Osteocyte (in vitro differentiated cells): ENCODE data around the gene IL22RA1. TPM values are rescaled to one million over a fixed set of nuclear protein-coding genes. Genes with fewer than 3 reads are reported as not detected.

Experiments used
- DNase-seq: peaks from one replicate; pipeline ENCODE4 v3.0.0; 2021; ENCODE audit warnings: mixed read lengths; ENCODE audit not compliant: unreplicated experiment; ENCODE audit errors: extremely low spot score
- H3K27ac Mint-ChIP-seq: one replicate; pipeline ENCODE4 v1.8.0; 2021; ENCODE audit warnings: mild to moderate bottlenecking, mixed read lengths; ENCODE audit not compliant: unreplicated experiment
- H3K27me3 Mint-ChIP-seq: one replicate; pipeline ENCODE4 v1.8.0; 2021; ENCODE audit warnings: mixed read lengths; ENCODE audit not compliant: unreplicated experiment
- H3K36me3 Mint-ChIP-seq: one replicate; pipeline ENCODE4 v1.8.0; 2021; ENCODE audit warnings: mixed read lengths; ENCODE audit not compliant: unreplicated experiment
- H3K4me1 Mint-ChIP-seq: one replicate; pipeline ENCODE4 v1.8.0; 2021; ENCODE audit warnings: mixed read lengths; ENCODE audit not compliant: unreplicated experiment
- H3K4me3 Mint-ChIP-seq: one replicate; pipeline ENCODE4 v1.8.0; 2021; ENCODE audit warnings: mild to moderate bottlenecking, moderate library complexity, mixed read lengths; ENCODE audit not compliant: unreplicated experiment
- H3K9me3 Mint-ChIP-seq: one replicate; pipeline ENCODE4 v1.8.0; 2021; ENCODE audit warnings: mixed read lengths; ENCODE audit not compliant: unreplicated experiment
- CTCF ChIP-seq: fragments of 200-600 bp; sonication (generic); IDR thresholded peaks from 2 replicates; pipeline ENCODE4 v1.5.0; 2021; ENCODE audit warnings: antibody characterized with exemption, mild to moderate bottlenecking, moderate library complexity
- total RNA-seq: library from RNA; stranded (reverse); gene quantifications from 2 replicates; pipeline ENCODE4 v1.2.1, GENCODE V29; 2021

Gene IL22RA1
- total RNA-seq, 1 donor from 2014 or later, result not detected

GRCh38 chr1:24124980-24125379 lies 18.0 kb downstream of the IL22RA1 start:
- no peak overlapping the region for H3K4me3 Mint-ChIP-seq
- H3K36me3 Mint-ChIP-seq, result no peaks in the 10 kb centered on the region
- no peak overlapping the region for H3K27ac Mint-ChIP-seq
- TF ChIP-seq CTCF, result no peak
- peaks cover 6% of the 10 kb centered on the region for H3K4me1 Mint-ChIP-seq
- no peak for DNase-seq
- H3K27me3 Mint-ChIP-seq, result peaks cover 11% of the 10 kb centered on the region
- H3K9me3 Mint-ChIP-seq, result no peaks in the 10 kb centered on the region

- H3K4me3 Mint-ChIP-seq, result no peak overlapping the region
- no peaks in the 10 kb centered on the region for H3K36me3 Mint-ChIP-seq
- no peak for TF ChIP-seq CTCF
- H3K27me3 Mint-ChIP-seq, result peaks cover 1% of the 10 kb centered on the region
- H3K27ac Mint-ChIP-seq, result no peak overlapping the region
- DNase-seq, result no peak
- H3K9me3 Mint-ChIP-seq, result no peaks in the 10 kb centered on the region
- H3K4me1 Mint-ChIP-seq, result peaks cover 9% of the 10 kb centered on the region
Observed at GRCh38 chr1:24123611-24124010, 19.3 kb downstream of the IL22RA1 start.

- Mint-ChIP-seq H3K4me1 (peaks cover 15% of the 10 kb centered on the region), H3K27ac (no peak overlapping the region), H3K4me3 (no peak overlapping the region), H3K9me3 (no peaks in the 10 kb centered on the region), H3K27me3 (no peaks in the 10 kb centered on the region), H3K36me3 (no peaks in the 10 kb centered on the region)
- DNase-seq, result no peak
- no peak for TF ChIP-seq CTCF
Observed at GRCh38 chr1:24122776-24123175, 20.2 kb downstream of the IL22RA1 start.

GRCh38 chr1:24121406-24121805 lies 21.5 kb downstream of the IL22RA1 start:
- TF ChIP-seq CTCF, result no peak
- peaks cover 22% of the 10 kb centered on the region for H3K4me1 Mint-ChIP-seq
- no peaks in the 10 kb centered on the region for H3K36me3 Mint-ChIP-seq
- no peaks in the 10 kb centered on the region for H3K9me3 Mint-ChIP-seq
- DNase-seq, result no peak
- no peak overlapping the region for H3K4me3 Mint-ChIP-seq
- H3K27ac Mint-ChIP-seq, result no peak overlapping the region
- no peaks in the 10 kb centered on the region for H3K27me3 Mint-ChIP-seq

- no peak overlapping the region for H3K27ac Mint-ChIP-seq
- no peak for TF ChIP-seq CTCF
- no peak overlapping the region for H3K4me3 Mint-ChIP-seq
- H3K4me1 Mint-ChIP-seq, result peaks cover 22% of the 10 kb centered on the region
- DNase-seq, result no peak
- no peaks in the 10 kb centered on the region for H3K36me3 Mint-ChIP-seq
- H3K9me3 Mint-ChIP-seq, result no peaks in the 10 kb centered on the region
- H3K27me3 Mint-ChIP-seq, result no peaks in the 10 kb centered on the region
Observed at GRCh38 chr1:24120965-24121364, 22.0 kb downstream of the IL22RA1 start.
